Measurements from ENCODE around the gene EPHA3.

DNA sequence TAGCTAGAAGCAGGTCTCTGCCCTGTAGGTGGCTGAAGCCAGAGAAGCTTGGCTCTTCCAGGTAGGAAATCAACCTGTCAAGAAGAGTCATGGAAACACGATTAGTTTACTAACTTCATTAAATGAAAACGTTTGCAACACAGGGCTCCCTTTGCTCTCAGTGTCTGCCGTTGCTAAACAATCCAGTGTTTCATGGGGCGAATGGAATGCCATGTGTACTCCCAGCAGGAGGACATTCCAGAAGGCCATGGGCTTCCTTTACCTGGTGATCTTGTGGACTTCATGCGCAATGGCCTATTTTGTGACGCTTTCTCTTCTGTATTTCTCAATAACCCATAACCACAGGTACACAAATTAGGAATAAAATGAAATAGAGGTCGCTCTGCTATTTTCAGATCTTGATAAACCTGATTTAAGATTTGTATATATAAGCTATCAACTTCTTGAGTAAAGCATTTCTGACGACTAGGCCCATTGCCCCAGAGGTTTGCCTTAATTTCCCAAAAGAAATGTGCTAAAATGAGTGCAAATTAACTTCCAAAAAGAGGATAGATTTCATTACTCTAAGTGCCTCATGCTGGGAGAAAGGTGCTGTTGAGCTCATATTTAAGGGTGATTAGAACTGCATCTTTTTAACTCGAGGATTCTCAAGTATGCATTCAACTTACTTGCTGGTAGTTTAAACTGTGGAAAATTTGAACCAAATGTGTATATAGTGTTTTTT lies 171.0 kb downstream of the EPHA3 start:
- TF ChIP-seq POLR2A (IDR thresholded peaks at IDR 0.05) (no peak), EP300 (IDR thresholded peaks at IDR 0.05) (no peak), POLR2AphosphoS5 (IDR thresholded peaks at IDR 0.05) (no peak)
- TF ChIP-seq, protein P1, sequence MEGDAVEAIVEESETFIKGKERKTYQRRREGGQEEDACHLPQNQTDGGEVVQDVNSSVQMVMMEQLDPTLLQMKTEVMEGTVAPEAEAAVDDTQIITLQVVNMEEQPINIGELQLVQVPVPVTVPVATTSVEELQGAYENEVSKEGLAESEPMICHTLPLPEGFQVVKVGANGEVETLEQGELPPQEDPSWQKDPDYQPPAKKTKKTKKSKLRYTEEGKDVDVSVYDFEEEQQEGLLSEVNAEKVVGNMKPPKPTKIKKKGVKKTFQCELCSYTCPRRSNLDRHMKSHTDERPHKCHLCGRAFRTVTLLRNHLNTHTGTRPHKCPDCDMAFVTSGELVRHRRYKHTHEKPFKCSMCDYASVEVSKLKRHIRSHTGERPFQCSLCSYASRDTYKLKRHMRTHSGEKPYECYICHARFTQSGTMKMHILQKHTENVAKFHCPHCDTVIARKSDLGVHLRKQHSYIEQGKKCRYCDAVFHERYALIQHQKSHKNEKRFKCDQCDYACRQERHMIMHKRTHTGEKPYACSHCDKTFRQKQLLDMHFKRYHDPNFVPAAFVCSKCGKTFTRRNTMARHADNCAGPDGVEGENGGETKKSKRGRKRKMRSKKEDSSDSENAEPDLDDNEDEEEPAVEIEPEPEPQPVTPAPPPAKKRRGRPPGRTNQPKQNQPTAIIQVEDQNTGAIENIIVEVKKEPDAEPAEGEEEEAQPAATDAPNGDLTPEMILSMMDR (IDR thresholded peaks at IDR 0.05) = no peak
